ENCODE data around the gene SLC22A5. TPM values are rescaled to one million over a fixed set of nuclear protein-coding genes. Genes with fewer than 3 reads are reported as not detected.

Gene SLC22A5
- total and polyA plus RNA-seq, 3 donors from 2014 or later, result 9.5 to 11.9 (median 11.8) TPM

DNA sequence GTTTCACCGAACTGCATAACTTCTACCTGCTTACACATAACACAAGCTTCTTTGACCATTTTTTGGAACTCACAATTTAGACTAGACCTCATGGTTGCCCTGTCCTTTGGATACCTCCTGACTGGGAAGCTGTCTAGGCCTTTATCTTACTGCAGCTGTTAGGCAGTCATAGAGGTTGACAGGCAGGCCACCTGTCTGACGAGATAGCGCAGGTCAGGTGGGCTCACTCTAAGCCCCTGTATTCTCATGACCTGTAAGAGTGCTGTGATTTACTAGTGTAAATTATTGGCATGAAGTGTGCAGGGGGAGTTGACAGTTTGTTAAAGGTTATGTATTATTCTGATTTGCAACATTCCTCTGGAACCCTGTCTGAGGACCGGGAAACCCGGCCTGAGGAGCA, 46.3 kb upstream of the SLC22A5 start:
- intact Hi-C loops (cut with DNase I; ENCODE audit: low total_unique reads), result no loop called here
- no peak for TF ChIP-seq POLR2A (IDR thresholded peaks at IDR 0.05)
- TF ChIP-seq, protein P1, sequence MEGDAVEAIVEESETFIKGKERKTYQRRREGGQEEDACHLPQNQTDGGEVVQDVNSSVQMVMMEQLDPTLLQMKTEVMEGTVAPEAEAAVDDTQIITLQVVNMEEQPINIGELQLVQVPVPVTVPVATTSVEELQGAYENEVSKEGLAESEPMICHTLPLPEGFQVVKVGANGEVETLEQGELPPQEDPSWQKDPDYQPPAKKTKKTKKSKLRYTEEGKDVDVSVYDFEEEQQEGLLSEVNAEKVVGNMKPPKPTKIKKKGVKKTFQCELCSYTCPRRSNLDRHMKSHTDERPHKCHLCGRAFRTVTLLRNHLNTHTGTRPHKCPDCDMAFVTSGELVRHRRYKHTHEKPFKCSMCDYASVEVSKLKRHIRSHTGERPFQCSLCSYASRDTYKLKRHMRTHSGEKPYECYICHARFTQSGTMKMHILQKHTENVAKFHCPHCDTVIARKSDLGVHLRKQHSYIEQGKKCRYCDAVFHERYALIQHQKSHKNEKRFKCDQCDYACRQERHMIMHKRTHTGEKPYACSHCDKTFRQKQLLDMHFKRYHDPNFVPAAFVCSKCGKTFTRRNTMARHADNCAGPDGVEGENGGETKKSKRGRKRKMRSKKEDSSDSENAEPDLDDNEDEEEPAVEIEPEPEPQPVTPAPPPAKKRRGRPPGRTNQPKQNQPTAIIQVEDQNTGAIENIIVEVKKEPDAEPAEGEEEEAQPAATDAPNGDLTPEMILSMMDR (IDR thresholded peaks at IDR 0.05), result no peak

DNA sequence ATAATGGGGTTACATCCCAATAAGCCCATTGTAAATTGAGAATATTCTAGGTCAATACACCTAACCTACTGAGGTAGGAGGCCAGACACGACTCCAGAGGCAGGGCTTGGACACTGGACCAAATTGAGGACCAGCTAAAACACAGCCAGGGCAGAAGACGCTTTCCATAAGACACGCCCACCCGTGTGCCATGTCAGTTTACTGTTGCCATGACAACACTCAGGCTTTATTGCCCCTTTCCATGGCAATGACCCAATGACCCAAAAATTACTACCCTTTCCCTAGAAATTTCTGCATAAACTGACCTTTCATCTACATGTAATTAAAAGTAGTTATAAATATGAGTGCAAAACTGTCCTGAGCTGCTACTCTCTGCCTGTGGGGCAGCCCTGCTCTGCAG, 43.8 kb upstream of the SLC22A5 start:
- Histone ChIP-seq H3K27me3 (no peaks in the 10 kb centered on the region), H3K27ac (no peak overlapping the region), H3K9me3 (no peaks in the 10 kb centered on the region), H3K36me3 (ENCODE audit: low read depth, missing control alignments) (no peaks in the 10 kb centered on the region), H3K4me3 (no peak overlapping the region), H3K4me1 (no peaks in the 10 kb centered on the region)
- 88 to 91% methylated on average over 4 of the region's 4 CpGs for WGBS, 2 donors
- TF ChIP-seq, protein P1 (IDR thresholded peaks at IDR 0.05), result no peak
- no peak for TF ChIP-seq POLR2A (IDR thresholded peaks at IDR 0.05)
- DNase-seq, result no peak
- intact Hi-C loops (cut with DNase I; ENCODE audit: low total_unique reads), result no loop called here

More for the DNA sequence above, 46.3 kb upstream of the SLC22A5 start:
- WGBS, 2 donors, result 82 to 92% methylated on average over 5 of the region's 5 CpGs
- no peak overlapping the region for H3K4me3 ChIP-seq
- H3K9me3 ChIP-seq, result no peaks in the 10 kb centered on the region
- H3K27ac ChIP-seq, result no peak overlapping the region
- no peak for DNase-seq
- no peaks in the 10 kb centered on the region for H3K27me3 ChIP-seq
- H3K36me3 ChIP-seq (ENCODE audit: low read depth, missing control alignments), result no peaks in the 10 kb centered on the region
- no peaks in the 10 kb centered on the region for H3K4me1 ChIP-seq

DNA sequence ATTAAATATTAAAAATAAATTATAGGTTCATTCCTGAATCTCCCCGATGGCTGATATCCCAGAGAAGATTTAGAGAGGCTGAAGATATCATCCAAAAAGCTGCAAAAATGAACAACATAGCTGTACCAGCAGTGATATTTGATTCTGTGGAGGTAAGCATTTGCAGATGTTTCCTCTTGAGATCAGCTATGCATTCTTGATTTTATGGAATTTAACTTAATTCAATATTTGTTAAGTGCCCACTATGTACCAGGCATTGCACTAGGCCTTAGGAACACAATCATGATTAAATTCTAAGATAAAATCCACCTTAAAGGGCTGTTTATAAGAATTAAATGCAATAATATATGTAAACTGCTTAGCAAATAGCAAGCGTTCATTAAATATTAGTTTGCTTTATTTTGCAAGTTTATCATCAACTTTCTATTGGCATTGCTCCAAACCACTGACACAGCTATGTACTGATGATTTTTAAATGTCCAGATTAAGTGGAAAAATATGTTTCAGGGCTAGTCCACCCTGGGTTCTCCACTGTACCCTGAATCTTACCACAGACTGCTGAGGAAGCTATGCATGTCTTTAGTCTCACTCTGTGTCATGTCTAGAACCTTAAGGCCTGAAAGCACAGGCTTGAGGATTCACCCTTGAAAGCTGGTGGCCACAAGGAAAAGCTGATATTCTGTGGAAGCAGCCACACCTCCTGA, 42.1 kb upstream of the SLC22A5 start:
- intact Hi-C loops (cut with DNase I; ENCODE audit: low total_unique reads), result no loop called here
- Histone ChIP-seq H3K9me3 (no peaks in the 10 kb centered on the region), H3K27me3 (no peaks in the 10 kb centered on the region), H3K36me3 (ENCODE audit: low read depth, missing control alignments) (no peaks in the 10 kb centered on the region), H3K27ac (no peak overlapping the region), H3K4me3 (no peak overlapping the region), H3K4me1 (no peaks in the 10 kb centered on the region)
- WGBS, 2 donors, result 84 to 92% methylated on average over 2 of the region's 2 CpGs
- no peak for TF ChIP-seq POLR2A (IDR thresholded peaks at IDR 0.05)
- TF ChIP-seq, protein P1 (IDR thresholded peaks at IDR 0.05), result no peak
- no peak for DNase-seq

DNA sequence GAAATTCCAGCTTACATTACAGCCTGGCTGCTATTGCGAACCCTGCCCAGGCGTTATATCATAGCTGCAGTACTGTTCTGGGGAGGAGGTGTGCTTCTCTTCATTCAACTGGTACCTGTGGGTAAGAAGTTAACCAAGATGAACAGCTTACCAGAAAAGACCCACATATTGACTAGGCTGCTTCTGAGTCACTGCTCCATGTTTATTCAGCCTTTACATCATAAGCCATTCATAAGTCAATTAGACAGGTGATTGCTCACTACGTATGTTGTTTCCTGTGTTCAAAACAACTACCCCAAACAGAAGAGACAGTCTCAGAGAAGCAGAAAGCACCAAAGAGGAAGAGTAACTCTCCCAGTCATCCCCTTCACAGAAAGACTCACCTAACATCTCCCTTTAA, 34.7 kb upstream of the SLC22A5 start:
- no peaks in the 10 kb centered on the region for H3K4me1 ChIP-seq
- WGBS, 2 donors, result 90 to 94% methylated on average over 3 of the region's 3 CpGs
- no peak for TF ChIP-seq POLR2A (IDR thresholded peaks at IDR 0.05)
- TF ChIP-seq, protein P1 (IDR thresholded peaks at IDR 0.05), result no peak
- no peak overlapping the region for H3K4me3 ChIP-seq
- intact Hi-C loops (cut with DNase I; ENCODE audit: low total_unique reads), result no loop called here
- no peaks in the 10 kb centered on the region for H3K9me3 ChIP-seq
- no peaks in the 10 kb centered on the region for H3K27me3 ChIP-seq
- no peaks in the 10 kb centered on the region for H3K36me3 ChIP-seq (ENCODE audit: low read depth, missing control alignments)
- H3K27ac ChIP-seq, result no peak overlapping the region
- DNase-seq, result no peak

DNA sequence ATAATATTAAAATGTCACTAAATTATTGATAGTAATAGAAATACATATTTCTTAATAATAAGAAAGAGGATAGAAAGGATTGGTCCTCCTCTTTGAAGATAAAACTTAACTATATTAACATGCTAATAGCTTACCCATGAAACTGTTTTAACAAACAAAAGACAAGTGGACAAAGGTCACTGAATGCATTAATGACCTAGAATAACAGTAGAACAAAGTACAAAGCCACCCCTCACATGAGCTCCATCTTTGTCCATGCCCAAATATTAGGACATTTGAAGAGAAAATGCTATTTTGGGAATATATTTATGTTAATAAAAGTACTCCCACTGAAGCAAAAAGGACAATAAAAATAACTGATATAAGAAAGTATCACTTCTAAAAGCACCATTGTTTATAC, 34.1 kb upstream of the SLC22A5 start:
- Histone ChIP-seq H3K27ac (no peak overlapping the region), H3K27me3 (no peaks in the 10 kb centered on the region), H3K9me3 (no peaks in the 10 kb centered on the region), H3K36me3 (ENCODE audit: low read depth, missing control alignments) (no peaks in the 10 kb centered on the region), H3K4me1 (no peaks in the 10 kb centered on the region), H3K4me3 (no peak overlapping the region)
- DNase-seq, result no peak
- TF ChIP-seq, protein P1 (IDR thresholded peaks at IDR 0.05), result no peak
- no peak for TF ChIP-seq POLR2A (IDR thresholded peaks at IDR 0.05)
- intact Hi-C loops (cut with DNase I; ENCODE audit: low total_unique reads), result no loop called here
